Neuronal stem cell (in vitro differentiated cells): ENCODE data around the gene TXNDC17.

Experiments
- DNase-seq: peaks from one replicate; pipeline ENCODE4 v3.0.0-alpha.2; 2013; ENCODE audit warnings: low spot score
- H2AFZ ChIP-seq: one replicate; pipeline ENCODE4 v1.6.1; 2013; ENCODE audit warnings: mild to moderate bottlenecking, low read length, inconsistent platforms
- H2AK5ac ChIP-seq: 2 replicates; pipeline ENCODE4 v1.6.1; 2013; ENCODE audit warnings: low read depth, mild to moderate bottlenecking, inconsistent platforms, low read length, moderate library complexity, mixed read lengths
- H2BK120ac ChIP-seq: 2 replicates; pipeline ENCODE4 v1.6.1; 2013; ENCODE audit warnings: low read depth, mild to moderate bottlenecking, inconsistent platforms, low read length, moderate library complexity, mixed read lengths
- H2BK12ac ChIP-seq: one replicate; pipeline ENCODE4 v1.6.1; 2013; ENCODE audit warnings: low read length, inconsistent platforms
- H2BK15ac ChIP-seq: 2 replicates; pipeline ENCODE4 v1.6.1; 2013; ENCODE audit warnings: mild to moderate bottlenecking, low read length, inconsistent platforms, mixed read lengths
- H2BK5ac ChIP-seq: one replicate; pipeline ENCODE4 v1.6.1; 2013; ENCODE audit warnings: inconsistent platforms, mild to moderate bottlenecking, low read length, moderate library complexity
- H3K14ac ChIP-seq: one replicate; pipeline ENCODE4 v1.6.1; 2013; ENCODE audit warnings: low read length, inconsistent platforms
- H3K18ac ChIP-seq: 2 replicates; pipeline ENCODE4 v1.6.1; 2013; ENCODE audit warnings: low read length, inconsistent platforms
- H3K23ac ChIP-seq: 2 replicates; pipeline ENCODE4 v1.6.1; 2013; ENCODE audit warnings: low read depth, mild to moderate bottlenecking, mixed read lengths, low read length, inconsistent platforms; ENCODE audit not compliant: poor library complexity
- H3K27ac ChIP-seq: replicated peaks from 3 replicates; pipeline ENCODE4 v1.5.1; 2013; ENCODE audit warnings: low read length, inconsistent platforms
- H3K27me3 ChIP-seq, 3 experiments: 2 replicates each; pipeline ENCODE4 v1.6.1; 2013; ENCODE audit warnings: low read length in 3 of 3, mild to moderate bottlenecking in 2 of 3, inconsistent platforms in 1 of 3, low read depth in 1 of 3, mixed read lengths in 1 of 3, moderate library complexity in 1 of 3; ENCODE audit not compliant: control insufficient read depth in 3 of 3, insufficient read depth in 3 of 3
- H3K36me3 ChIP-seq, 2 donors: replicated peaks in 1 of 2; 2 replicates each; pipeline ENCODE4 v1.6.1; 2013; ENCODE audit warnings: low read length in 2 of 2; ENCODE audit not compliant: control insufficient read depth in 2 of 2, insufficient read depth in 2 of 2
- H3K4ac ChIP-seq: 2 replicates; pipeline ENCODE4 v1.6.1; 2013; ENCODE audit warnings: inconsistent platforms, mild to moderate bottlenecking, low read length, moderate library complexity
- H3K4me1 ChIP-seq, 2 donors: 1 replicate in 1 of 2; 2 replicates in 1 of 2; pipeline ENCODE4 v1.6.1; 2013; ENCODE audit warnings: low read length in 2 of 2, low read depth in 1 of 2; ENCODE audit not compliant: control insufficient read depth in 2 of 2, insufficient read depth in 1 of 2
- H3K4me2 ChIP-seq: one replicate; pipeline ENCODE4 v1.6.1; 2013; ENCODE audit warnings: mild to moderate bottlenecking, low read length, inconsistent platforms; ENCODE audit not compliant: insufficient read depth, poor library complexity, severe bottlenecking
- H3K4me3 ChIP-seq, 2 donors: 2 replicates each; pipeline ENCODE4 v1.5.1; 2013; ENCODE audit warnings: low read length in 2 of 2, mild to moderate bottlenecking in 2 of 2, inconsistent platforms in 1 of 2, moderate library complexity in 1 of 2
- H3K79me1 ChIP-seq: one replicate; pipeline ENCODE4 v1.6.1; 2013; ENCODE audit warnings: low read depth, mild to moderate bottlenecking, inconsistent platforms, low read length, moderate library complexity
- H3K9ac ChIP-seq: one replicate; pipeline ENCODE4 v1.6.1; 2013; ENCODE audit warnings: mild to moderate bottlenecking, low read depth, low read length, inconsistent platforms; ENCODE audit not compliant: poor library complexity
- H3K9me3 ChIP-seq, 2 donors: replicated peaks in 1 of 2; 2 replicates each; pipeline versions ENCODE3 to v1.6.1; 2013; ENCODE audit warnings: low read length in 2 of 2, mild to moderate bottlenecking in 2 of 2, inconsistent platforms in 1 of 2, low read depth in 1 of 2, mixed read lengths in 1 of 2, moderate library complexity in 1 of 2; ENCODE audit not compliant: control insufficient read depth in 2 of 2, insufficient read depth in 1 of 2
- H4K8ac ChIP-seq: one replicate; pipeline ENCODE4 v1.6.1; 2013; ENCODE audit warnings: low read depth, mild to moderate bottlenecking, inconsistent platforms, low read length, moderate library complexity
- H4K91ac ChIP-seq: one replicate; pipeline ENCODE4 v1.6.1; 2013; ENCODE audit warnings: low read length, low read depth, mild to moderate bottlenecking, inconsistent platforms; ENCODE audit not compliant: poor library complexity
- WGBS, 2 donors: extraction: QIAGEN DNeasy Blood & Tissue Kit; methylation state at CpG; one replicate each; pipeline ENCODE4 v1.1.7; 2013; ENCODE audit warnings: missing lambda C conversion rate in 2 of 2, mixed read lengths in 1 of 2; ENCODE audit not compliant: insufficient read length in 2 of 2, insufficient replicate concordance in 1 of 2; ENCODE audit errors: extremely low coverage in 2 of 2; 5-methylcytosine and 5-hydroxymethylcytosine counted together

The TXNDC17 gene

GRCh38 chr17:6641247-6641863 is 495 bp downstream of the TXNDC17 start:
- Histone ChIP-seq H3K9ac (peak overlapping the region; percentile 93), H3K27me3 (no peaks in the 10 kb centered on the region), H2BK15ac (no peak overlapping the region), H2BK120ac (no peak overlapping the region), H3K23ac (peak overlapping the region; percentile 97), H3K79me1 (peaks cover 31% of the 10 kb centered on the region), H4K91ac (peak overlapping the region; percentile 22), H3K4me2 (peak overlapping the region; percentile 90), H4K8ac (no peak overlapping the region), H2AFZ (peak overlapping the region; percentile 100), H3K14ac (no peak overlapping the region), H2AK5ac (no peak overlapping the region), H3K4me3 (peak overlapping the region; percentile 76 to 97), H3K4me1 (peaks cover 9 to 13% of the 10 kb centered on the region in 2 donors), H3K27ac (peak overlapping the region; percentile 94), H2BK5ac (peak overlapping the region; percentile 69), H2BK12ac (no peak overlapping the region), H3K4ac (no peak overlapping the region), H3K9me3 (no peaks in the 10 kb centered on the region), H3K36me3 (peaks cover 4 to 57% of the 10 kb centered on the region in 2 donors), H3K18ac (peak overlapping the region; percentile 89)
- DNase-seq = no peak
- WGBS, 2 donors = no CpG with 5 or more reads among the region's 20 CpGs

GRCh38 chr17:6642592-6642991 is 1.7 kb downstream of the TXNDC17 start:
- no CpG with 5 or more reads among the region's 2 CpGs for WGBS, 2 donors
- Histone ChIP-seq H2BK15ac (no peak overlapping the region), H3K36me3 (peaks cover 4 to 58% of the 10 kb centered on the region in 2 donors), H3K4ac (no peak overlapping the region), H3K23ac (no peak overlapping the region), H3K79me1 (peaks cover 24% of the 10 kb centered on the region), H2AK5ac (no peak overlapping the region), H3K27me3 (no peaks in the 10 kb centered on the region), H2AFZ (no peak overlapping the region), H4K91ac (no peak overlapping the region), H3K9ac (no peak overlapping the region), H3K14ac (no peak overlapping the region), H4K8ac (no peak overlapping the region), H2BK120ac (no peak overlapping the region), H3K4me3 (no peak overlapping the region), H2BK12ac (no peak overlapping the region), H3K4me1 (peaks cover 9 to 13% of the 10 kb centered on the region in 2 donors), H3K4me2 (no peak overlapping the region), H3K9me3 (no peaks in the 10 kb centered on the region), H3K18ac (no peak overlapping the region), H2BK5ac (no peak overlapping the region), H3K27ac (no peak overlapping the region)
- DNase-seq = no peak

GRCh38 chr17:6643451-6644125 is 2.7 kb downstream of the TXNDC17 start:
- no peak for DNase-seq
- peaks cover 9 to 13% of the 10 kb centered on the region in 2 donors for H3K4me1 ChIP-seq
- no peak overlapping the region for H3K4me2 ChIP-seq
- no peaks in the 10 kb centered on the region for H3K27me3 ChIP-seq
- no peak overlapping the region for H2AK5ac ChIP-seq
- no peak overlapping the region for H3K27ac ChIP-seq
- H3K9ac ChIP-seq = no peak overlapping the region
- no peak overlapping the region for H3K4ac ChIP-seq
- H3K14ac ChIP-seq = no peak overlapping the region
- no peak overlapping the region for H4K8ac ChIP-seq
- H4K91ac ChIP-seq = no peak overlapping the region
- H3K36me3 ChIP-seq = peaks cover 4 to 66% of the 10 kb centered on the region in 2 donors
- no peak overlapping the region for H2BK5ac ChIP-seq
- H2BK12ac ChIP-seq = no peak overlapping the region
- H3K18ac ChIP-seq = no peak overlapping the region
- H3K23ac ChIP-seq = no peak overlapping the region
- H2AFZ ChIP-seq = no peak overlapping the region
- no peak overlapping the region for H3K4me3 ChIP-seq
- no peak overlapping the region for H2BK15ac ChIP-seq
- no CpG with 5 or more reads among the region's 5 CpGs for WGBS, 2 donors
- no peaks in the 10 kb centered on the region for H3K9me3 ChIP-seq
- H2BK120ac ChIP-seq = no peak overlapping the region
- H3K79me1 ChIP-seq = peaks cover 15% of the 10 kb centered on the region

- Histone ChIP-seq H4K8ac (no peak overlapping the region), H3K4me2 (no peak overlapping the region), H3K4ac (no peak overlapping the region), H4K91ac (no peak overlapping the region), H2AK5ac (no peak overlapping the region), H3K4me3 (no peak overlapping the region), H3K27me3 (no peaks in the 10 kb centered on the region), H3K9me3 (peaks cover 0 to 3% of the 10 kb centered on the region in 2 donors), H3K18ac (no peak overlapping the region), H2BK12ac (no peak overlapping the region), H3K14ac (no peak overlapping the region), H3K23ac (no peak overlapping the region), H3K4me1 (peaks cover 7 to 14% of the 10 kb centered on the region in 2 donors), H3K9ac (no peak overlapping the region), H2BK15ac (no peak overlapping the region), H3K27ac (no peak overlapping the region), H2BK5ac (no peak overlapping the region), H3K79me1 (peaks cover 4% of the 10 kb centered on the region), H2AFZ (no peak overlapping the region), H3K36me3 (peaks cover 7 to 72% of the 10 kb centered on the region in 2 donors), H2BK120ac (no peak overlapping the region)
- no peak for DNase-seq
Observed at GRCh38 chr17:6648181-6648580, 7.3 kb downstream of the TXNDC17 start.
